SK-MEL-5 (cell line): Measurements from ENCODE around the gene MYL7. TPM values are rescaled to one million over a fixed set of nuclear protein-coding genes. Genes with fewer than 3 reads are reported as not detected.
"Not testable (repeated sequence)": the region's sequence is repeated elsewhere in the genome, so short reads cannot be mapped to it uniquely, and the experiment has no call there.

Source experiments
- DNase-seq: peaks from one replicate; pipeline ENCODE4 v3.0.0-alpha.2; 2016; ENCODE audit warnings: low read depth, low spot score
- in situ Hi-C: cut with HindIII; loops from 2 replicates; pipeline ENCODE4 v1.10.0; 2016; ENCODE audit warnings: low sequenced_read_pairs, high pct_unique_total_duplicates, low pct_unique_long_range_greater_than_20kb
- polyA plus RNA-seq, 2 experiments: library from polyadenylated mRNA; depleted of rRNA; stranded (reverse); fragments of >200 nt; gene quantifications; 2 replicates each; pipeline ENCODE4 v1.2.3, GENCODE V29; 2015
- total RNA-seq: library from RNA; depleted of rRNA; stranded (reverse); fragments of >200 nt; shearing (Covaris generic); gene quantifications from 2 replicates; pipeline ENCODE4 v1.2.3, GENCODE V29; 2014; rRNA removed

Gene MYL7, protein sequence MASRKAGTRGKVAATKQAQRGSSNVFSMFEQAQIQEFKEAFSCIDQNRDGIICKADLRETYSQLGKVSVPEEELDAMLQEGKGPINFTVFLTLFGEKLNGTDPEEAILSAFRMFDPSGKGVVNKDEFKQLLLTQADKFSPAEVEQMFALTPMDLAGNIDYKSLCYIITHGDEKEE
- total RNA-seq: not detected in 2 replicates
- polyA plus RNA-seq (2015; cell fraction: cytosol; rRNA removed): not detected in 2 replicates
- not detected in 2 replicates for polyA plus RNA-seq (2015; cell fraction: nucleus; rRNA removed)

DNA sequence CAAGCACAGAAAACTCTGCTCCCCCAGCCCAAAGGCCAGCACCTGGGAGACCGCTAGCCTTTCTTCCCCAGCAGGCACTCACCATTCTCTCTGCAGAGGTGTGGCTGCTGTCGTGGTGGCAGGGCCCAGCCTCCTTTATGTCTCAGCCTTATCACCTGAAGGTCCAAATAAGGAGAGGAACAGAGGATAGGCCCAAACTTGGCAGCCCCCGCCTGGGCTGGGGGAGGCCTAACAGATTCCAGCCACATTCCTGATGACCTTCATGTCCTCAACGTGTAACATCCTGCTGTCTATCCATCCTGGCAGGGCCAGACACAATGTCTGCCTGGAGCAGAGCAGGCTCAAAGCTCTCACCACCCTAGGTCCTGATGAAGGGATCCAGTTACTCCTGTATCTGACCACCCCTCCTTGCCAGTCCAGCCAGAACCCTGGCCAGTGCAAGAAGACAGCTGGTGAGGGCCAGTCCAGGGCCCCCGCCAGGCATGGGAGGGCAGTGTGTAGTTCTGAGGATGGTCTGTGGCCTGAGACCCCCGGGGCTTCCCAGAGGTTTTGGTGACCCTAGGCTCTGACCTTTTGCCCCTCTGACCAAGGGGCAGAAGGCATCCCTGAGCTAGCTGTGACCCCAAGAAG, at the start of gene MYL7:
TSS of gene MYL7 (minus strand) at position 112 of the 630 bp plus-strand sequence. CDS start at position 85, 27 bp downstream.
- DNase-seq: no peak
- in situ Hi-C loops: no loop called here

DNA sequence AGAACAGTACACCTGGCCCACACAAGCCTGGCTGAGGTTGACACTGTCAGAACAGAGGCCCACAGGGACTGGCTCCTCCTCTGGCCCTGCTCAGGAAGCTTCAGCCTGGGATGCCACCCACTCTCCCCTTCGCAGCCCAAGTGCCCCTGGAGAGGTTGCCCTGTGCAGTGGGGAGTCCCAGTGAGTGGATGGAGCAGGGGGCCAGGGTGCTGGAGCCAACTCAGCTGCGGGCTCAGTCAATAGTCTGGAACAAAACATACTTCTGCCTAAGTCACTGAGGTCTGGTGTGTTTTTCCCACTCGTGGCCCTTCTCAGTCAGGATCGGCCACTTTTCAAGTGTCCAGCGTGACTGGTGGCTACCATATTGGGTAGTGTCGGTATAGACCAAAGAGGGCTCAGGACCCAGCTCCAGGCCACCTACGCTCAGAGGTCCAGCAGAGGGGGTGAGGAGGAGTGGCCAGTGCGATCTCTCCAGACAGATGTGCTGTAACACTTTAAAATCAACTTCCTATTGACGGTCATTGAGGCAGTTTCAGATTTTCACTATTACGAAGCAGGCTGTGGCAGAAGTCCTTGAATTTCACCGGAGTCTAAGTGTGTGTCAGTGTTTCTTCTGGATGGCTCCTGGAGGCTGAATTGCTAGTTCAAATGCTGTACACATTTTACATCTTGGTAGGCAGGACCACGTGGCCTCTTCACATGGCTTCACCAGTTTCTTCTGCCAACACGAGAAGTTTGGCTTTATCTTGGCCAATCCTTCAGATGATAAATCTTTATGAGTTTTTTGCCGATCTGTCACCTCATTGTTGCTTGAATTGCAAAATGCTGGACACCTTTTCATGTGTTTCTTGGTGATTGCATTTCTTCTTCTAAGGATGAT, 49.1 kb upstream of the MYL7 start:
- in situ Hi-C loops: no loop called here
- no peak for DNase-seq

DNA sequence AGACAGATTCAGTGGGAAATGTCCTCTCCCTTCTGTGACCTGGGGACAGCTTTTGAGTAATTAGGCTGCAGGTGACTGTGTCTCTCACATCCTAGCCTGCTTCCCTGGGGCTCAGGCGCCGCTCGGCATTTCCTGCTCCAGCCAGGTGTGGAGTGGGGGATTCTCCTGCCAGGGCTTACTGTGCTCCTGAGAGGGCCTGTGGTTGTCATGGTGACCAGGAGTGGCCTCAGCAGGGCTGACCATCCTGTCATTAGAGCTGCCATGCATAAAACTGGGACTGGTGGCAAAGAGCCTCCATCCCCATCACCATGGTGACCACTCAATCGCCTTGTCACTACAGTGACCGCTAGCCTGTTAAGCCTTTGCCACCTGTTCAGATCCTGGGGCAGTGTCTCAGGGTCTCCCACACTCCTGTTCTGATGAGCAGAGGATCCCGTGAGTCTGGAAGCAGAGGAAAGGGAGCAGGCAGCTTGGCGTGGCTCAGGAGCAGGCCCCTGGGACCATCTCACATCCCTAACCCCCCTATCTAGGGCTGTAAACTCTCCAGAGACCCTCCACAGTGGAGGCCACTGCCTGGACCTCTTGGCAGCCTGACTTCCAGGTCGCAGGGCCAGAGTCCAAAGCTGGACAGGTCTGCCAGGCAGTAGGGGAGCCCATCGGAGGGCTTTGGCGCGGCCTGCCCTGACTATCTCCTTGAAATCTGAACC, 48.3 kb upstream of the MYL7 start, which contains the start of gene GCK:
TSS of gene GCK (minus strand) at position 154 of the 707 bp plus-strand sequence. CDS start 486 bp downstream, outside the sequence.
- in situ Hi-C loops: no loop called here
- DNase-seq: no peak

DNA sequence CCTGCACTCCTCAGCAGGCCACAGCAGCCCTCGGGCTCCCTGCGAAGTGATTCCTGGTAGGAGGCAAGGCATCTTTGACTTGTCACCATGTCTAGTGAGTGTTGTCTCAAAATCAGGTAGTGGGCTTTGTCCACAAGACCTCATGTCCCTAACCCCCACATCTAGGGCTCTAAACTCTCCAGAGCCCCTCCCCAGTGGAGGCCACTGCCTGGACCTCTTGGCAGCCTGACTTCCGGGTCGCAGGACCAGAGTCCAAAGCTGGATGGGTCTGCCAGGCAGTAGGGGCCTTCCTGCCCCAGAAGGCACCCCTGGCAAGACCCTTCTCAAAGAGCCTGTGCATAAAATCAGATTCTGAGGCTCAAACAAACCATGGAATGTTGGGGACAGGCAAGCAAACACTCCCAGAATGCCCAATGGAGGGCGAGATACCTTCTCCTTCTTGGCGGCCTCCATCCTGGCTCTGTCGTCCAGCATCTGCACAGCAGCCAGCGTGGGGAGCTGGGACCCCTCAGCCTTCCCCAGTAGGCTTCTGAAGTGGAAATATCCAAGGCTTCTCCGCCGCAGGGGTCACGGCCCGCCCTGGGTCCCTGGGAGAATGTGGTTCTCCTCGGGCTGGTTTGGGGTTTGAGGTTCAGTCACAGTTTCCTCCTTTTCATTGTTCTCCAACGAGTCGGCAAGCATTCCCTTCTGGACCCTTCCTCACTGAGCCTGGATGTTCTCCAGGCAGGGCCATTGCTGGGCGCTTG, 47.5 kb upstream of the MYL7 start:
- in situ Hi-C loops: no loop called here
- no peak for DNase-seq

DNA sequence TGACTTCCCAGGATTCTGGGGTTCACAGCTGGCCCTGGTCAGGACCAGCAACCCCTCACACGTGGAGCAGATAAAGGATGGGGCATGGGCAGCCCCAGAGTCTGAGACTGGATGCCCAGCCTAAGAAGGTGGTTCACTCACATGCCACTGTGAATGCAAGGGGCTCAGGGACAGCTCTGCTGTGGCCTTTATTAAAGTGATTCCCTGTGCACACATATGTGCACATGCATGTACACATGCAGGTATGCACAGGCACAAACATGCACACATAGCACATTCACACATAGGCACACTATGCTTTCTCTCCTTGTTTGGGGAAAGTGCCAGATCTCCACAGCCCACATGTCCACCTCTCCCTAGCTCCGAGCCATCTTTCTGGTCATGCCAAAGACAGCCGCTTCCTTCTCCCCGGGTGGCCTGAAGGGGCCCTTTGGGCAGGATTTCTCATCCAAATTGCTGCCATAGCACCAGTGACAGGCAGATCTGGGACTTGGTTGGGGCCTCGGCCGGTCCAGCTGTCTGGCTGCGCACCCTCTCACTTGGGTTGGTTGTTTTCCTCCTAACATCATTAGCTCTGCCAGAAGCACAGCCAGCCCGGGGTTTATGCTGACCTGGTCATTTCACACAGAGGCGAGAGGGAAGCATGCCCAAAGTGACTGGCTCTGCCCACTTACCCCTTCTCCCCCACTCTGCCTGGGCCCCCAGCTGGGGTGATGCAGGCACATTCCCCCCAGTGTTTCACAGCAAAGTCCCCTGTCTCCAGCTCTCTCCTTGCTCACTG, 46.7 kb upstream of the MYL7 start:
- DNase-seq: no peak
- in situ Hi-C loops: no loop called here

DNA sequence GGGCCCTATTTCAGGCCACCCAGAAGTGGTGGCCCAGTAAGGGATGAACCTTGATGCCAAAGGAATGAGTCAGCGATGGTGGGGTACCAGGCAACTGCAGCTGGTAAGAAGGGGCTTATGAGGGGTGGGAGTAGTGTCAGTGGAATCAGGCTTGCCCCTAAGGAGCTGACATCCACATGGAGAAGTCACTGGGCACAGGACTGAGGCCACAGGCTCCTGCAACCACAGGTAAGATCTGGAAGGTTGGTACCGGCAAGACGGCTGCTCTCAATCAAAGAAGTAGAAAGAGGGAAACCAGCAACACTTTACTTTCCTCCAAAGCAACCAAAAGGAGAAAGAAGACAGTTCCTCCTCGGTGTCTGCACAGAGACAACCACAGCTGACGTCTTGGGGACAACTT, 45.6 kb upstream of the MYL7 start:
- DNase-seq: no peak
- in situ Hi-C loops: no loop called here

DNA sequence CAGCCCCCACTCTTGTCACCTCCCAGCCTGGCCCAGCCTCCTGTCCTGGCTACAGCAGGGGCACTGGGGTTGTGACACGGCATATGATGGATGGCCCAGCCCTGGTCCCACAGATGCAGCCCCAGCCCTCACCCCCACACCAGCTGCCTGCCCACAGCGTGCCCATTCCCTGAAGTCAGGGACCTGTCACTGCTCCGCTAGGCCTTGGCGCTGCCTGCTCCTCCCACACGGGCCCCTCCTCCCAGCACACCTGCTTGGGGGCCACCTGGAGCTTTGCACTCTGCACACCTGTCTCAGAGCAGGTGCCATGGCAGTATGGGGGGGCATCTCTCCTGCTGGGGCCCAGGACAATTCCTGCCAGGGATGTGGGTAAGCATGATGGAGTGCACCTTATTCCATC, 44.6 kb upstream of the MYL7 start:
- no peak for DNase-seq
- in situ Hi-C loops: no loop called here

DNA sequence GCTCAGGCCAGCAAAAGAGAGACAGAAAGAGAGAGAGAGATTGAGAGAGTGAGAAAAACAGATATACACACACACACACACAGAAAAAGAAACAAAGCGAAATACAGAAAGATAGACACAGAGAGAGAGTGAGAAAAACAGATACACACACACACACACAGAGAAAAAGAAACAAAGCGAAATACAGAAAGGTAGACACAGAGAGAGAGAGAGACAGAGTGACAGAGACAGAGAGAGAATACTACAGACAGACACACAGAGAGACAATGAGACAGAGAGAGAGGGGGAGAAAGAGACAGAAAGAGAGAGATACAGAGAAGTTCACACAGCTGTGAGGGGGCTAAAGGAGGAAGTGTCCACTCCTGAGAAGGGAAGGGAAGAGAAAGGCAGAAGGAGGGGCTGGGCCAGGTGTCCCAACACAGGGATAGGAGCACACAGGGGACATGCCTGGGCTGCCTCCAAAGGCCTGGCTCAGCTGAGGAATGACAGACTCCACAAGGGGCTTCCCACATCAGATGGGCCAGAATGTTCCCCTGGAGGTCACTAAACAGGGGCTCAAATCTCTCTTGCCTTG, 43.8 kb upstream of the MYL7 start:
- no peak for DNase-seq
- in situ Hi-C loops: no loop called here

DNA sequence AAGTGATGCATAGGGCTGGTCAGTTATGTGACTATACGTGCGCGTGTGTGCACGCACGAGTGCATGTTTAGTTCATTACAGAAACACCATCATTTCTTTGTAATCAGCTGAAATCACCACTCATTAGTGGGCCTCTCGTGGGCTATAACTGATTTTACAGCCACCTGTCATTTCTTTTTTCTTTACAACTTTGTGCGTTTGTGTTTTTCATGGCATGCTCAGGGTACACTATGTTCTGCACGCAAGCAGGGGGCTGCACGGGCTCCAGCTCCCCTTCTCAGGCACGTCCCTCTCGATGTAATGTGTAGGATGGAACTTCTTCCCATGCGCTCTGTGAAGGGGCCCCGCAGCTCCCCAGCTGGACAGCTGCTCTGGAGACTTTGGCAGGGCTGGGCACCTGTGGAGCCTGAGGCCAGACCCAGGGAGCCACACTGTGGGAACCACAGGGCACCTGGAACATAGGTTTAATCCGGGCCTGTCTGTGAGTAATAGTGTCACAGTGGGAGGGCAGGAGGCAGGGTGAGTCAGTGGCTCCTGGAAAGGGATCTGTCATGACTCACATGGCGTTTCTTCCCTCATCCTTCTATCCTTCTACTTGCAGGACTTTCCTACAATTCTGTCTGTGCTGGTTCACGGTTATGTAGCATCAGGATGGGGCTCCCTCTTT, 43.2 kb upstream of the MYL7 start:
- no peak for DNase-seq
- in situ Hi-C loops: no loop called here

DNA sequence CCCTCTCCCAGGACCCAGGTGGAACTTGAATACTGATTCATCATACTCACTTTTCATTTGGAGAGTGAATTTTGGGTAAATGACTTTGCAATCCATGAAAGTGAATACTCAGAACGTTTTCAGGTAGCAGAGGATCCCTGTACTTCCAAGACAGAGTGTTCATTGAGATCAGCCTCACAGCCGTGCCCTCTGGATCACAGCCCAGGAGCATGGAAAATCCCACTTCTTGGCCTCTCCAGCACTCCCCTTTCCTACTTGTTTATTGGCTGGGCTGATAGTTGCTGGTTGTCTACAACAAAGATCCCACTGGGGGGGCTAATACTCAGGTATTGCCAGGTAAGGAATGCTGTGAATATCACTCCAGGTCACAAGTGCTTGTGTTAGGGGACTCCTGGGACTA, 42.3 kb upstream of the MYL7 start:
- no peak for DNase-seq
- in situ Hi-C loops: no loop called here

DNA sequence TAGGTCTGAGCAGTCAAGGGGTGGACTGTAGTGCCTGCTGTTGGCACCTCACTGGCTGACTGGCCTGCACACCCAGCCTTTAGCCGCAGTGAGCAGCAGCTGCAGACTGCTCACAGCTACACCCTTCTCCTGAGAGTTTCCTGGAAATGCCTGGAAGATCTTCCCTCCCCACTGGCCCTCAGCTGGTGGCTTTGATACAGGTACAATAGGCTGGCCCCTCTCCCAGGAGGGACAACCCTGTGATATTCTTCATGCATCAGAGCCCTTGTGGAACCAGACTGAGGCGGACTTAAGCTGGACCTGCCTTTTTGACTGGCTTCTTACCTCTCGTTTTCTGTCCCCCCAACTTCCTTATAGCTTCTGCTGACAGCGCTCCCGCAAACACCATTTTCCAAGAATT, 41.7 kb upstream of the MYL7 start:
- in situ Hi-C loops: no loop called here
- no peak for DNase-seq

DNA sequence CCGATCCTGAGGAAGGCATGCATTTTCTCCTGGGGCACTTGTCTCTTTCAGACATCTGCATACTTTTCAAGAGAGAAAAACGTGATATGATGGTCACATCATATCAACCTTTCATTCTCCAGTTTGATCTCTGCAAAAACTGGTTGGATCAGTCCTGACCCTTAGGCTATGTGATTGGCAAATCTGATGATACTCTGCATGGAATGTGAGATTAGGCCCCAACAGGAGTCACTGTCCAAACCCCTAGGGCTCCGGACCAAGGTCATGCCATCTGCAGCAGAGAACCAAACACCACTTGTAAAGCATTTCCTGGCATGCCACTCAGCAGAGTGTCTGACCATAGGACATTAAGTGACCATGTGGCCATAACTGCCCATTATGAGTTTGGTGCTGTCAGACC, 39.5 kb upstream of the MYL7 start:
- no peak for DNase-seq
- in situ Hi-C loops: no loop called here

DNA sequence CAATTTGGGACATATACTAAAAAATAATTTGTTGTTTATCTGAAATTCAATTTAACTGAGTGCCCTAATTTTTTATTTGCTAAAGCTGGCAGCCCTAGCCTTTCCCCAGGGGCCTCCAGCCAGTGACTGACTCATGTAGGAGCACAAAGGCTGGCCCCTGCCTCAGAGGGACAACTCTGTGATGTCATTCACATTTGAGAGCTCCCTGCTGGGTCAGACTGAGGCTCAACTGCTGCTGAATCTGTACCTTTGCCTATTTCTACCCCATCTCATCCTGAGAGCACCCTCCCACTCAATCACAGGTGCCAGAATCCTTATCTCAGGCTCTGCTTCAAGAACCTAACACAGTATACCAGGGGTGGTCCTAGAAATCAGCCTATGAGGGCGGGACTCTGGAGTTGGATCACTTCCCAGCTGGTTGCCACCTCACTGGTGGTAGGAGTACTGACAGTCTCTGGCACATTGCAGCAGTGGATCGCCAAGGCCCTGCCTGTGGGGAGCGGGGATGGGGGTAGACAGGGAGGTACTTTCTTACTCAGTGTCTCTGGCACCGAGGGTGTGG, 36.5 kb upstream of the MYL7 start:
- DNase-seq: no peak
- in situ Hi-C loops: no loop called here

DNA sequence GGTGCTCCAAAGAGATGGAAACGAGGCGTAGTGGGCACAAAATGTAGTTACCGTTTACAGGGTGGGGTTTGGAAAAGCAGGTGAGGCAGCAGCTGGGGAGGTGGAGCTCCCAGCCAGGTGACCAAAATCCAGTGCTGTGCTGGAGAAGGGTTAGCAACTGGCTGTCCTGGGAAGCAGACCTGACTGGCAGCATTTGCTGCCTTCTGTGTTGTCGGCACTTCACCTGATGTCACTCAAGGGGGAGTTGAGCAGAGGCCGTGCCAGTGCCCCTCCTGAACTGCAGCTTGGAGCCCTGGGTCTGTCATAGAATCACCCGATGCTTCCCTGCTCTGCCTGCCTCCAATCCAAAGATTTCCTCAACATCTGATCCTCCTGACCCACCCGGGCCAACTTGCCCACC, 35.4 kb upstream of the MYL7 start:
- in situ Hi-C loops: no loop called here
- no peak for DNase-seq

DNA sequence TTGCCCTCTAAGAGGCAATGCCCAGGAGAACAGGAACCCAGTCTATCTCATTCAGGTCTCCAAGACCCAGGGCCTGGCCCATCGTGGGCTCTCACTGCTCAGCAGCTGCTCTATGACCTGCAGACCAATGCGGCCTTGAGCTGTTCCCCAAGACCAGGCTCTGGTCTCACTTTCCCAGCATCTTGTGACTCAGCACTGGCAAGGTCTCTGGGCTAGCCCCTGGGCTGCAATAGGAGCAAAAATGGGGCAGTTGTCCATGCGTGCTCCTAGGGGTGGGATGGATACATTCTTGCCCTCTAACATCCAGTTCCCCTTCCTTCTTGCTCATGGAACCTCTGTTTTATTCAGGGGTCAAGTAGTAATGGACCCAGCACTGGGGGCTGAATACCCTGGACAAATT, 34.6 kb upstream of the MYL7 start:
- no peak for DNase-seq
- in situ Hi-C loops: no loop called here

DNA sequence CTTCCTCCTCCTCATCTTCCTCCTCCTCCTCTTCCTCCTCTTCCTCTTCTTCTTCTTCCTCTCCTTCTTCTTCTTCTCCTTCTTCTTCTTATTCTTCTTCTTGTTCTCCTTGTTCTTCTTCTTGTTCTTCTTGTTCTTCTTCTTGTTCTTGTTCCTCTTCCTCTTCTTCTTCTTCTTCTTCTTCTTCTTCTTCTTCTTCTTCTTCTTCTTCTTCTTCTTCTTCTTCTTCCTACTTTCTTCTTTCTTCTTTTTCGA, 33.5 kb upstream of the MYL7 start:
- DNase-seq, in situ Hi-C loops: not testable (repeated sequence)
